Parathyroid adenoma (tissue), 2 donors: ENCODE measurements around the gene CDKL2.

Experiments used
- H2AFZ ChIP-seq: fragments of 300-600 bp; sonication (generic); one replicate; pipeline ENCODE4 v1.7.0; 2017; ENCODE audit warnings: antibody characterized with exemption, mild to moderate bottlenecking
- H3K27ac ChIP-seq: fragments of 300-600 bp; sonication (generic); one replicate; pipeline ENCODE4 v1.7.0; 2017
- H3K27me3 ChIP-seq: fragments of 300-600 bp; sonication (generic); one replicate; pipeline ENCODE4 v1.7.0; 2017; ENCODE audit warnings: low read length; ENCODE audit not compliant: control insufficient read depth, insufficient read depth
- H3K36me3 ChIP-seq: fragments of 300-600 bp; sonication (generic); one replicate; pipeline ENCODE4 v1.7.0; 2017; ENCODE audit warnings: low read length; ENCODE audit not compliant: control insufficient read depth, insufficient read depth
- H3K4me1 ChIP-seq: fragments of 300-600 bp; sonication (generic); one replicate; pipeline ENCODE4 v1.7.0; 2017; ENCODE audit warnings: control low read depth
- H3K4me2 ChIP-seq: fragments of 300-600 bp; sonication (generic); one replicate; pipeline ENCODE4 v1.7.0; 2017; ENCODE audit warnings: low read length
- H3K4me3 ChIP-seq: fragments of 300-600 bp; sonication (generic); one replicate; pipeline ENCODE4 v1.7.0; 2017; ENCODE audit warnings: low read depth, low read length
- H3K79me2 ChIP-seq: fragments of 300-600 bp; sonication (generic); one replicate; pipeline ENCODE4 v1.7.0; 2017; ENCODE audit warnings: control low read depth
- H3K9ac ChIP-seq: fragments of 300-600 bp; sonication (generic); one replicate; pipeline ENCODE4 v1.7.0; 2017; ENCODE audit warnings: mild to moderate bottlenecking
- H3K9me3 ChIP-seq: fragments of 300-600 bp; sonication (generic); one replicate; pipeline ENCODE4 v1.7.0; 2017; ENCODE audit warnings: low read length; ENCODE audit not compliant: control insufficient read depth
- TF ChIP-seq, protein P1 (sequence below): fragments of 300-600 bp; sonication (generic); IDR thresholded peaks from one replicate; pipeline ENCODE4 v1.7.0; 2017; ENCODE audit warnings: antibody characterized with exemption, mild to moderate bottlenecking
- donor health status: primary hyperparathyroidism.

The CDKL2 gene

DNA sequence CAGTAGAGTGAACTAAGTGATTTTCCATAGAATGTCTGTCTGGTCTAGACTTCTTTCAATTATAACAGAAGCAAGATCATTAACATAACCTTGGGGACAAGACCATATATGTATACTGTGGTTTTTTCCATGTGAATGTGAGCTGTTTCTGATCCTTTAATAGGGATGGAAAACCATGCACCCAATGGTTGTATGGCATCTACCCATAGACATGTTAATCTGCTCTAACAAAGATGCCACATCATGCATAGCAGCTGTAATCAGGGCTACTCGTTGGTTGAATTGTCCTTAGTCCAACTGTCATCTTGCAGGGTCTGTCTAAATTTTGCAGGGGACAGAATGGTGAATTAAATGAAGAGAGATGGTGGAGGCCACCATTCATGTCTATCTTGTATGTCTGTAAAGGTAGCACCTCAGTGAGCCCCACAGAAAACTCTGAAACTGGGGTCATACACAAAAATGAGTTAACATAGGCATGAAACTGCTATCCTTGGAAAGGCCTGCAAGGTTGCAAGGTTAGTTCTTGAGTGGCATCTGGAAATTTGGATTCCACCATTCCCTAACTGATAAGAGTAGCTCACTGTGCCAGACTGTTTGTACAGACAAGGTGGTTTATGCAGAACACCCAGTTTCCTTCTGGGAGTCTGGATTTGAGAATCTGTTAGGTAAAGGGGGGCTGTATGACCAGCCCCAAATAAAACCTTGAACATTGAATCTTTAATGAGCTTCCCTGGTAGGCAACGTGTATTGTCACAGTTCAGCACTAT is 99.6 kb downstream of the CDKL2 start:
- Histone ChIP-seq H3K27ac (no peak overlapping the region), H3K4me2 (no peak overlapping the region), H3K4me1 (no peaks in the 10 kb centered on the region), H3K9me3 (no peaks in the 10 kb centered on the region), H3K27me3 (no peaks in the 10 kb centered on the region), H2AFZ (no peak overlapping the region), H3K36me3 (no peaks in the 10 kb centered on the region), H3K4me3 (no peak overlapping the region), H3K79me2 (no peaks in the 10 kb centered on the region), H3K9ac (no peak overlapping the region)
- TF ChIP-seq, protein P1, sequence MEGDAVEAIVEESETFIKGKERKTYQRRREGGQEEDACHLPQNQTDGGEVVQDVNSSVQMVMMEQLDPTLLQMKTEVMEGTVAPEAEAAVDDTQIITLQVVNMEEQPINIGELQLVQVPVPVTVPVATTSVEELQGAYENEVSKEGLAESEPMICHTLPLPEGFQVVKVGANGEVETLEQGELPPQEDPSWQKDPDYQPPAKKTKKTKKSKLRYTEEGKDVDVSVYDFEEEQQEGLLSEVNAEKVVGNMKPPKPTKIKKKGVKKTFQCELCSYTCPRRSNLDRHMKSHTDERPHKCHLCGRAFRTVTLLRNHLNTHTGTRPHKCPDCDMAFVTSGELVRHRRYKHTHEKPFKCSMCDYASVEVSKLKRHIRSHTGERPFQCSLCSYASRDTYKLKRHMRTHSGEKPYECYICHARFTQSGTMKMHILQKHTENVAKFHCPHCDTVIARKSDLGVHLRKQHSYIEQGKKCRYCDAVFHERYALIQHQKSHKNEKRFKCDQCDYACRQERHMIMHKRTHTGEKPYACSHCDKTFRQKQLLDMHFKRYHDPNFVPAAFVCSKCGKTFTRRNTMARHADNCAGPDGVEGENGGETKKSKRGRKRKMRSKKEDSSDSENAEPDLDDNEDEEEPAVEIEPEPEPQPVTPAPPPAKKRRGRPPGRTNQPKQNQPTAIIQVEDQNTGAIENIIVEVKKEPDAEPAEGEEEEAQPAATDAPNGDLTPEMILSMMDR = no peak
